B cell (primary cell): ENCODE results near the gene PGM5.
"Not testable (repeated sequence)": the region's sequence is repeated elsewhere in the genome, so short reads cannot be mapped to it uniquely, and the experiment has no call there.

Source experiments
- CTCF ChIP-seq: fragments of 200-600 bp; IDR thresholded peaks from one replicate; pipeline ENCODE4 v1.8.0; 2022; ENCODE audit warnings: antibody characterized with exemption, mild to moderate bottlenecking
- EZH2 ChIP-seq: IDR thresholded peaks from 2 replicates; pipeline ENCODE4 v1.6.1; 2012; ENCODE audit warnings: borderline replicate concordance, low read depth, mild to moderate bottlenecking, moderate library complexity, low read length; ENCODE audit not compliant: insufficient read depth, poor library complexity, severe bottlenecking

GRCh38 chr9:68355993-68356379, 425 bp upstream of the PGM5 start:
- not testable (repeated sequence) for TF ChIP-seq CTCF, EZH2
